OCI-LY3 (cell line): ENCODE data around the gene SC5D.
A peak's percentile ranks its signal among the peaks of the same experiment; 100 is the strongest.

Experiments used
- H2AFZ ChIP-seq: fragments of 200-600, 300-600 bp; shearing (Covaris generic); 2 replicates; pipeline ENCODE4 v1.6.0; 2014; ENCODE audit warnings: antibody characterized with exemption, low read depth, low read length
- H3K27ac ChIP-seq: fragments of 200-600, 300-600 bp; sonication (generic); 2 replicates; pipeline ENCODE4 v1.5.1; 2014; ENCODE audit warnings: mild to moderate bottlenecking, low read length, moderate library complexity, mixed read lengths
- H3K27me3 ChIP-seq: fragments of 200-600, 300-600 bp; sonication (generic); 2 replicates; pipeline ENCODE4 v1.6.1; 2014; ENCODE audit warnings: low read depth, low read length, mixed read lengths
- H3K36me3 ChIP-seq: fragments of 200-600, 300-600 bp; sonication (generic); replicated peaks from 2 replicates; pipeline ENCODE3; 2014; ENCODE audit warnings: low read depth, low read length, mixed read lengths
- H3K4me1 ChIP-seq: fragments of 300-600, 200-600 bp; sonication (generic); 2 replicates; pipeline ENCODE4 v1.6.1; 2014; ENCODE audit warnings: low read length, mixed read lengths
- H3K4me2 ChIP-seq: fragments of 200-600, 300-600 bp; sonication (generic); 2 replicates; pipeline ENCODE4 v1.6.1; 2014; ENCODE audit warnings: low read length, mixed read lengths
- H3K4me3 ChIP-seq: fragments of 300-600, 200-600 bp; sonication (generic); 2 replicates; pipeline ENCODE4 v1.5.1; 2014; ENCODE audit warnings: antibody characterized with exemption, mild to moderate bottlenecking, low read length, moderate library complexity
- H3K79me2 ChIP-seq: fragments of 300-600, 200-600 bp; shearing (Covaris generic); 2 replicates; pipeline ENCODE4 v1.6.1; 2014; ENCODE audit warnings: mild to moderate bottlenecking, low read length, mixed read lengths
- H3K9ac ChIP-seq: fragments of 300-600, 200-600 bp; shearing (Covaris generic); 2 replicates; pipeline ENCODE4 v1.6.0; 2014; ENCODE audit warnings: mild to moderate bottlenecking, low read length, moderate library complexity
- H3K9me3 ChIP-seq: fragments of 200-600, 300-600 bp; shearing (Covaris generic); 2 replicates; pipeline ENCODE4 v1.6.1; 2014; ENCODE audit warnings: low read length, mixed read lengths; ENCODE audit not compliant: insufficient read depth
- H4K20me1 ChIP-seq: fragments of 200-600, 300-600 bp; sonication (generic); 2 replicates; pipeline ENCODE4 v1.6.1; 2016; ENCODE audit warnings: low read length, mixed read lengths; ENCODE audit not compliant: insufficient read depth
- EZH2phosphoT487 ChIP-seq: fragments of 200-600 bp; shearing (Covaris generic); IDR thresholded peaks from 2 replicates; pipeline ENCODE4 v1.6.1; 2018; ENCODE audit warnings: antibody characterized with exemption, mixed run types, low read depth
- TF ChIP-seq, protein P1 (sequence below): fragments of 200-600, 300-600 bp; sonication (generic); IDR thresholded peaks from 2 replicates; pipeline ENCODE4 v1.5.1; 2014; ENCODE audit warnings: antibody characterized with exemption, low read length, low read depth

Gene SC5D

DNA sequence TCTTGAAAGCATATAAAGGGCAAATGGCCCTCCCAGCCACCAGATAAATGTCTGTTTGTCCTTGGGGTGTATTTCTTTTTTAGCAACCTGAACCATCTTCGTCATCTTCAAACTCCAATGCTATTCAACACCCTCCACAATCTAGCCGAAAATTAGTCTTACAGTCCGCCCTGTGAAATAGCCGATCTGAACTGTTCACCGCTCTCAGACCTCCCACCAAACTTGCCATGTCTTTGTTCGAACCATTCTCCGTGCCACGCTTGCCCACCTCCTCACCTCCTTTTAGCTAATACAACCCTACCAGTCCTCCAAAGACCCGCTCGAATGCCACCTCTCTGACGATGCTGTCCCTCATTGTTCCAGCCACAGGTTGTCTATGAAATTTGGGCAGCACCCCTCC is 46.0 kb downstream of the SC5D start:
- no peaks in the 10 kb centered on the region for H3K36me3 ChIP-seq
- H3K4me3 ChIP-seq, result peak overlapping the region; percentile 5; the same call in 1 of the 2 replicates
- no peaks in the 10 kb centered on the region for H3K9me3 ChIP-seq
- peak overlapping the region; percentile 53; the same call in 1 of the 2 replicates for H3K9ac ChIP-seq
- no peaks in the 10 kb centered on the region for H3K27me3 ChIP-seq
- peak overlapping the region; percentile 83 for H3K27ac ChIP-seq
- H4K20me1 ChIP-seq, result no peaks in the 10 kb centered on the region
- H3K4me1 ChIP-seq, result peaks cover 91% of the 10 kb centered on the region
- TF ChIP-seq EZH2phosphoT487, result no peak
- TF ChIP-seq, protein P1, sequence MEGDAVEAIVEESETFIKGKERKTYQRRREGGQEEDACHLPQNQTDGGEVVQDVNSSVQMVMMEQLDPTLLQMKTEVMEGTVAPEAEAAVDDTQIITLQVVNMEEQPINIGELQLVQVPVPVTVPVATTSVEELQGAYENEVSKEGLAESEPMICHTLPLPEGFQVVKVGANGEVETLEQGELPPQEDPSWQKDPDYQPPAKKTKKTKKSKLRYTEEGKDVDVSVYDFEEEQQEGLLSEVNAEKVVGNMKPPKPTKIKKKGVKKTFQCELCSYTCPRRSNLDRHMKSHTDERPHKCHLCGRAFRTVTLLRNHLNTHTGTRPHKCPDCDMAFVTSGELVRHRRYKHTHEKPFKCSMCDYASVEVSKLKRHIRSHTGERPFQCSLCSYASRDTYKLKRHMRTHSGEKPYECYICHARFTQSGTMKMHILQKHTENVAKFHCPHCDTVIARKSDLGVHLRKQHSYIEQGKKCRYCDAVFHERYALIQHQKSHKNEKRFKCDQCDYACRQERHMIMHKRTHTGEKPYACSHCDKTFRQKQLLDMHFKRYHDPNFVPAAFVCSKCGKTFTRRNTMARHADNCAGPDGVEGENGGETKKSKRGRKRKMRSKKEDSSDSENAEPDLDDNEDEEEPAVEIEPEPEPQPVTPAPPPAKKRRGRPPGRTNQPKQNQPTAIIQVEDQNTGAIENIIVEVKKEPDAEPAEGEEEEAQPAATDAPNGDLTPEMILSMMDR, result no peak
- H2AFZ ChIP-seq, result no peak overlapping the region
- H3K4me2 ChIP-seq, result peak overlapping the region; percentile 62
- no peaks in the 10 kb centered on the region for H3K79me2 ChIP-seq

DNA sequence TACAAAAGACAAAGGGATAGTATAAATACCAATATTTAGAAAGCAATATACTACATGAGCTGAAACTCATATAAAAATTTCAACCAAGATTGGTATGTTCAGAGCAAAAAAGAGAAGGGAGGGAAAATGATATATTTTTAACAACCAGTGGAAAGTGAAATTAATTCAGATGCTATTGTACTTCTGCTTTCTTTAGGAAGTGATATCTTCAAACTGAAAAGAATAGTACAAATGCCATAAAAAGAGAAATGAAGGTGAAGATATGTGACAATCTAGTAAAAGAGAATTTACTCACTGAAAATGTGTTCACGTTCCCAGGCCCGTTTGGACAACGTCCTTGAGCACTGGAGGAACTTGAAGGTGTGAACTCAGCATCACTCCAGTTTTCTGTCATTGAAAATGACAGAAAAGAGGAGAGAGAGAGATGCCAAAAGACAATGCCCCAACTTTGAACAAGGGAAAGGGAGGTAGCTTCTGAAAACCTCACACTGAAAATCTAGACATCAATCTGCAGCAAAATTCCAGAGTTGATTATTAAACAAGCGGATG is 47.5 kb downstream of the SC5D start:
- H3K4me1 ChIP-seq, result peaks cover 78% of the 10 kb centered on the region
- TF ChIP-seq, protein P1, result no peak
- no peak for TF ChIP-seq EZH2phosphoT487
- no peaks in the 10 kb centered on the region for H3K9me3 ChIP-seq
- peak overlapping the region; percentile 72 for H3K4me2 ChIP-seq
- H3K79me2 ChIP-seq, result no peaks in the 10 kb centered on the region
- no peaks in the 10 kb centered on the region for H4K20me1 ChIP-seq
- H3K27me3 ChIP-seq, result 0 out of 2 replicates have a peak, but pooled peaks cover 4% of the 10 kb centered on the region
- no peaks in the 10 kb centered on the region for H3K36me3 ChIP-seq
- peak overlapping the region; percentile 84 for H3K27ac ChIP-seq
- H3K9ac ChIP-seq, result peak overlapping the region; percentile 31; the same call in 1 of the 2 replicates
- H3K4me3 ChIP-seq, result peak overlapping the region; percentile 36
- H2AFZ ChIP-seq, result no peak overlapping the region

DNA sequence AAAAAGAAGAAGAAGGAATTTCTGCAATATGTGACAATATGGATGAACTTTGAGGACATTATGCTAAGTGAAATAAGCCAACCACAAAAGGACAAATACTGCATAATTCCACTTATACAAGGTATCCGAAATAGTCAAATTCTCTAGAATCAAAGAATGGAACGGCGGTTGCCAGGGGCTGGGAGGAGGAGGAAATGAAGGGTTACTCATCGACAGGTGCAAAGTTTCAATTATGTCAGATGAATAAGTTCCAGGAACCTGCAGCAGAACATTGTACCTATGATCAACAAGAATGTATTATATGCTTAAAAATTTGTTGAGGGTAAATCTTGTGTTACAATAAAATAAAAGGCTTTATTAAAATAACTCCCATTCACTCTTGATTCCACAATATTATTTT is 49.0 kb downstream of the SC5D start:
- Histone ChIP-seq H3K9me3 (no peaks in the 10 kb centered on the region), H3K4me2 (peak overlapping the region; percentile 72), H3K36me3 (no peaks in the 10 kb centered on the region), H3K4me3 (peak overlapping the region; percentile 20; the same call in 1 of the 2 replicates), H3K27me3 (peaks cover 5% of the 10 kb centered on the region; the same call in 1 of the 2 replicates), H2AFZ (no peak overlapping the region), H3K27ac (no peak overlapping the region), H4K20me1 (no peaks in the 10 kb centered on the region), H3K79me2 (no peaks in the 10 kb centered on the region), H3K4me1 (peaks cover 63% of the 10 kb centered on the region), H3K9ac (no peak overlapping the region)
- no peak for TF ChIP-seq EZH2phosphoT487
- TF ChIP-seq, protein P1, result no peak

DNA sequence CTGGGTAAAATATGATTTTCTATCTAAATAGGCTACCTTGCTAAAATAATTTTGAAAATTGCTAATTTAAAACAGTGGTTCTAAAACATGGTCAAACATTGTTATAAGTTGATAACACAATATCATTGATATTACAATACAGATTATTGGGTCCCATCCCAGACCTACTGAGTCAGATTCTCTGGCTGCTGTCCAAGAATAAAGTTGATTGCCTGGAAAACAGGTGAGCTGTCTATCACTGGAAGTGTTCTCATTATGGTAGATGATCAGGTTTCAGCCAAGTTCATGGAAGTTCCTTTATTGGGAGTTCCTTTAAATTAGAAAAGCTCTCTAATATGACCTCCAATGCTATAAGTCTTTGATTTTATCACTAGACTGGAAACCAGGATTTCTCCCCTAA is 52.3 kb downstream of the SC5D start:
- TF ChIP-seq, protein P1, result no peak
- TF ChIP-seq EZH2phosphoT487, result no peak
- Histone ChIP-seq H2AFZ (no peak overlapping the region), H3K27ac (no peak overlapping the region), H3K79me2 (no peaks in the 10 kb centered on the region), H3K36me3 (no peaks in the 10 kb centered on the region), H3K9ac (no peak overlapping the region), H4K20me1 (no peaks in the 10 kb centered on the region), H3K4me2 (no peak overlapping the region), H3K27me3 (peaks cover 36% of the 10 kb centered on the region), H3K9me3 (no peaks in the 10 kb centered on the region), H3K4me3 (no peak overlapping the region), H3K4me1 (peaks cover 44% of the 10 kb centered on the region)
